ENCODE data around the gene NR2F2.

NR2F2 gene

DNA sequence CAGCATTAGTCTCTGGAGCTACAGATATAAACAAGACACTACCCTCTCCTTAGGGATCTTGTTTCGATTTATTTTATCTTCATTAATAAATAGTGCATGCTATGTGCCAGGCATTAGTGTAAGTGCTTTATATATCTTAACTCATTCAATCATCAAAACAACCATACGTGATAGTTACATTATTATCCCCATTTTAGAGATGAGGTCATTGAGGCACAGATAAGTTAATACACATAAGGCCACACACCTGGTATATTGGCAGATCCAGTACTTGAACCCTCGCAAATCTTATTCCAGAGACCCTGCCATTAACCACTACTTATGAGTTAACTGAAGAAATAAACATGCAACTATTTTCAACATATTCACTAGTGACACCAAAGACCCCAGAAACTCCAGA lies 25.7 kb upstream of the NR2F2 start:
- H3K9me2 ChIP-seq (ENCODE audit: low read depth, low read length): no peaks in the 10 kb centered on the region
- H3F3A ChIP-seq (ENCODE audit: insufficient read depth, low read length): no peaks in the 10 kb centered on the region
- no peak overlapping the region for H3K4me3 ChIP-seq (ENCODE audit: low read depth, low read length, poor library complexity, severe bottlenecking)
- no peaks in the 10 kb centered on the region for H3K9me3 ChIP-seq (ENCODE audit: low read length)
- H3K4me1 ChIP-seq (ENCODE audit: insufficient read depth, low read length, severe bottlenecking): no peaks in the 10 kb centered on the region
- no peak overlapping the region for H3K9ac ChIP-seq (ENCODE audit: low read length)
- no peaks in the 10 kb centered on the region for H3K79me2 ChIP-seq (ENCODE audit: insufficient read depth, low read length)
- no peaks in the 10 kb centered on the region for H3K36me3 ChIP-seq (ENCODE audit: insufficient read depth, low read length)
- no peak overlapping the region for H2AFZ ChIP-seq (ENCODE audit: low read length)
- H3K4me2 ChIP-seq (ENCODE audit: low read length): no peak overlapping the region
- TF ChIP-seq, protein P1, sequence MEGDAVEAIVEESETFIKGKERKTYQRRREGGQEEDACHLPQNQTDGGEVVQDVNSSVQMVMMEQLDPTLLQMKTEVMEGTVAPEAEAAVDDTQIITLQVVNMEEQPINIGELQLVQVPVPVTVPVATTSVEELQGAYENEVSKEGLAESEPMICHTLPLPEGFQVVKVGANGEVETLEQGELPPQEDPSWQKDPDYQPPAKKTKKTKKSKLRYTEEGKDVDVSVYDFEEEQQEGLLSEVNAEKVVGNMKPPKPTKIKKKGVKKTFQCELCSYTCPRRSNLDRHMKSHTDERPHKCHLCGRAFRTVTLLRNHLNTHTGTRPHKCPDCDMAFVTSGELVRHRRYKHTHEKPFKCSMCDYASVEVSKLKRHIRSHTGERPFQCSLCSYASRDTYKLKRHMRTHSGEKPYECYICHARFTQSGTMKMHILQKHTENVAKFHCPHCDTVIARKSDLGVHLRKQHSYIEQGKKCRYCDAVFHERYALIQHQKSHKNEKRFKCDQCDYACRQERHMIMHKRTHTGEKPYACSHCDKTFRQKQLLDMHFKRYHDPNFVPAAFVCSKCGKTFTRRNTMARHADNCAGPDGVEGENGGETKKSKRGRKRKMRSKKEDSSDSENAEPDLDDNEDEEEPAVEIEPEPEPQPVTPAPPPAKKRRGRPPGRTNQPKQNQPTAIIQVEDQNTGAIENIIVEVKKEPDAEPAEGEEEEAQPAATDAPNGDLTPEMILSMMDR (IDR thresholded peaks at IDR 0.05; ENCODE audit: low read length): no peak
- TF ChIP-seq EZH2 (IDR thresholded peaks at IDR 0.05; ENCODE audit: borderline replicate concordance, low read length): no peak
- H3K27me3 ChIP-seq (ENCODE audit: insufficient read depth, low read length): no peaks in the 10 kb centered on the region
- no peaks in the 10 kb centered on the region for H4K20me1 ChIP-seq (ENCODE audit: insufficient read depth, low read length)
- no peak overlapping the region for H3K27ac ChIP-seq (ENCODE audit: low read depth, low read length, poor library complexity, severe bottlenecking)

- H3K9me2 ChIP-seq (ENCODE audit: low read depth, low read length): no peaks in the 10 kb centered on the region
Measured at GRCh38 chr15:96306321-96306720, 24.2 kb upstream of the NR2F2 start.

DNA sequence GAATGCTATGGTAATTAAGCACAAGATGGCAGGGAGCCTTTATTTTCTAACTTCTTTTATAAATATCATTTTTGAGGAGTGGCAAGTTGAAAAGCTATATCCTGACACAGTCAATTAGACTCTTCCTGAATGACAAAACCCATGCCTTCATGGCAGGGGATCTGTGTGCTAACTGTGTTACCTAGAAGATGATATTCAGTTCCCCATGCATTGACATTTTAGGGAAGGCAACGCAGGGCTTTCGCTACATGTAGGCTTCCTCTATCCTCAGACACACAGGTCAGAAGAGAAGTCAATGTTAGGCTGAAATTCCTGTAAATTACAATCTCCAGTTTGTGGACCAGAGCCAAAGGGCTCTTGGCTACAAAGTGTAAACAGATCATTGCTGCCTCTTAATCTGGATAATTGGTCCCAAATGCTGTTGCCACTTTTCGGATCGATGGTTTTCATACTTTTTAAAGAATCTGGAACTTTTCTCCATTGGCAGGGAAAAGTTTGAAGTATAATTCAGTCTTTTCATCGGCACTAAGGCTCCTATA lies 22.6 kb upstream of the NR2F2 start:
- Histone ChIP-seq H2AFZ (ENCODE audit: low read length) (no peak overlapping the region), H3K4me2 (ENCODE audit: low read length) (no peak overlapping the region), H3K27ac (ENCODE audit: low read depth, low read length, poor library complexity, severe bottlenecking) (no peak overlapping the region), H3K4me1 (ENCODE audit: insufficient read depth, low read length, severe bottlenecking) (no peaks in the 10 kb centered on the region), H3K9me3 (ENCODE audit: low read length) (no peaks in the 10 kb centered on the region), H3F3A (ENCODE audit: insufficient read depth, low read length) (no peaks in the 10 kb centered on the region), H3K79me2 (ENCODE audit: insufficient read depth, low read length) (no peaks in the 10 kb centered on the region), H3K9me2 (ENCODE audit: low read depth, low read length) (no peaks in the 10 kb centered on the region), H3K36me3 (ENCODE audit: insufficient read depth, low read length) (no peaks in the 10 kb centered on the region), H4K20me1 (ENCODE audit: insufficient read depth, low read length) (no peaks in the 10 kb centered on the region), H3K9ac (ENCODE audit: low read length) (no peak overlapping the region), H3K27me3 (ENCODE audit: insufficient read depth, low read length) (no peaks in the 10 kb centered on the region), H3K4me3 (ENCODE audit: low read depth, low read length, poor library complexity, severe bottlenecking) (no peak overlapping the region)
- TF ChIP-seq, protein P1 (IDR thresholded peaks at IDR 0.05; ENCODE audit: low read length): no peak
- TF ChIP-seq EZH2 (IDR thresholded peaks at IDR 0.05; ENCODE audit: borderline replicate concordance, low read length): no peak

More at GRCh38 chr15:96306321-96306720, 24.2 kb upstream of the NR2F2 start:
- H3K27me3 ChIP-seq (ENCODE audit: insufficient read depth, low read length): no peaks in the 10 kb centered on the region
- no peaks in the 10 kb centered on the region for H3K4me1 ChIP-seq (ENCODE audit: insufficient read depth, low read length, severe bottlenecking)
- TF ChIP-seq, protein P1 (IDR thresholded peaks at IDR 0.05; ENCODE audit: low read length): no peak
- no peak for TF ChIP-seq EZH2 (IDR thresholded peaks at IDR 0.05; ENCODE audit: borderline replicate concordance, low read length)
- H3K9ac ChIP-seq (ENCODE audit: low read length): no peak overlapping the region
- H3K36me3 ChIP-seq (ENCODE audit: insufficient read depth, low read length): no peaks in the 10 kb centered on the region
- no peak overlapping the region for H3K4me3 ChIP-seq (ENCODE audit: low read depth, low read length, poor library complexity, severe bottlenecking)
- H3K4me2 ChIP-seq (ENCODE audit: low read length): no peak overlapping the region
- no peak overlapping the region for H3K27ac ChIP-seq (ENCODE audit: low read depth, low read length, poor library complexity, severe bottlenecking)
- no peaks in the 10 kb centered on the region for H4K20me1 ChIP-seq (ENCODE audit: insufficient read depth, low read length)
- no peaks in the 10 kb centered on the region for H3K79me2 ChIP-seq (ENCODE audit: insufficient read depth, low read length)
- no peaks in the 10 kb centered on the region for H3F3A ChIP-seq (ENCODE audit: insufficient read depth, low read length)
- no peak overlapping the region for H2AFZ ChIP-seq (ENCODE audit: low read length)
- no peaks in the 10 kb centered on the region for H3K9me3 ChIP-seq (ENCODE audit: low read length)

All from OCI-LY1 (cell line).